ENCODE measurements around the gene PDGFRB.
A peak's percentile ranks its signal among the peaks of the same experiment; 100 is the strongest.

Gene PDGFRB

GRCh38 chr5:150077996-150078801, 77.4 kb downstream of the PDGFRB start:
- H3K36me3 ChIP-seq (replicated peaks in 1 of 2; ENCODE audit: control insufficient read depth in 2 of 2, insufficient read depth in 2 of 2, low read length in 2 of 2), result no peaks in the 10 kb centered on the region
- H3K27me3 ChIP-seq (ENCODE audit: control insufficient read depth in 3 of 3, insufficient read depth in 3 of 3, low read depth in 1 of 3, low read length in 3 of 3), result peaks cover 0 to 54% (median 0%) of the 10 kb centered on the region in 3 experiments
- peaks cover 11 to 16% of the 10 kb centered on the region in 2 donors for H3K4me1 ChIP-seq (ENCODE audit: control insufficient read depth in 2 of 2, insufficient read depth in 1 of 2, low read depth in 1 of 2, low read length in 2 of 2)
- H3K4me2 ChIP-seq (ENCODE audit: insufficient read depth, low read length, poor library complexity, severe bottlenecking), result no peak overlapping the region
- H2AFZ ChIP-seq (ENCODE audit: low read length), result no peak overlapping the region
- no peak overlapping the region for H3K4ac ChIP-seq (ENCODE audit: low read length)
- no peak overlapping the region for H3K27ac ChIP-seq (replicated peaks; ENCODE audit: low read length)
- no peak overlapping the region for H2BK15ac ChIP-seq (ENCODE audit: low read length)
- no peak overlapping the region for H3K14ac ChIP-seq (ENCODE audit: low read length)
- H2BK5ac ChIP-seq (ENCODE audit: low read length), result no peak overlapping the region
- no peaks in the 10 kb centered on the region for H3K79me1 ChIP-seq (ENCODE audit: low read depth, low read length)
- H3K9me3 ChIP-seq (replicated peaks in 1 of 2; ENCODE audit: control insufficient read depth in 2 of 2, insufficient read depth in 1 of 2, low read depth in 1 of 2, low read length in 2 of 2), result no peaks in the 10 kb centered on the region
- no peak for DNase-seq (ENCODE audit: low spot score)
- peak overlapping the region; percentile 28 for H2AK5ac ChIP-seq (ENCODE audit: low read depth, low read length)
- no peak overlapping the region for H4K8ac ChIP-seq (ENCODE audit: low read depth, low read length)
- no CpG with 5 or more reads among the region's 8 CpGs for WGBS, 2 donors (ENCODE audit: extremely low coverage in 2 of 2, insufficient read length in 2 of 2, insufficient replicate concordance in 1 of 2)
- no peak overlapping the region for H4K91ac ChIP-seq (ENCODE audit: low read depth, low read length, poor library complexity)
- H3K18ac ChIP-seq (ENCODE audit: low read length), result peak overlapping the region; percentile 51
- H3K9ac ChIP-seq (ENCODE audit: low read depth, low read length, poor library complexity), result peak overlapping the region; percentile 9
- H3K23ac ChIP-seq (ENCODE audit: low read depth, low read length, poor library complexity), result peak overlapping the region; percentile 8
- no peak overlapping the region for H2BK120ac ChIP-seq (ENCODE audit: low read depth, low read length)
- no peak overlapping the region for H3K4me3 ChIP-seq (ENCODE audit: low read length in 2 of 2)
- H2BK12ac ChIP-seq (ENCODE audit: low read length), result no peak overlapping the region

- Histone ChIP-seq H3K4me1 (ENCODE audit: control insufficient read depth in 2 of 2, insufficient read depth in 1 of 2, low read depth in 1 of 2, low read length in 2 of 2) (peaks cover 5 to 9% of the 10 kb centered on the region in 2 donors), H3K9me3 (replicated peaks in 1 of 2; ENCODE audit: control insufficient read depth in 2 of 2, insufficient read depth in 1 of 2, low read depth in 1 of 2, low read length in 2 of 2) (no peaks in the 10 kb centered on the region), H4K8ac (ENCODE audit: low read depth, low read length) (no peak overlapping the region), H3K4me2 (ENCODE audit: insufficient read depth, low read length, poor library complexity, severe bottlenecking) (no peak overlapping the region), H2AFZ (ENCODE audit: low read length) (no peak overlapping the region), H2BK120ac (ENCODE audit: low read depth, low read length) (no peak overlapping the region), H2BK5ac (ENCODE audit: low read length) (no peak overlapping the region), H3K27me3 (ENCODE audit: control insufficient read depth in 3 of 3, insufficient read depth in 3 of 3, low read depth in 1 of 3, low read length in 3 of 3) (peaks cover 0 to 63% (median 0%) of the 10 kb centered on the region in 3 experiments), H2BK15ac (ENCODE audit: low read length) (no peak overlapping the region), H2AK5ac (ENCODE audit: low read depth, low read length) (no peak overlapping the region), H3K36me3 (replicated peaks in 1 of 2; ENCODE audit: control insufficient read depth in 2 of 2, insufficient read depth in 2 of 2, low read length in 2 of 2) (no peaks in the 10 kb centered on the region), H3K18ac (ENCODE audit: low read length) (no peak overlapping the region), H4K91ac (ENCODE audit: low read depth, low read length, poor library complexity) (no peak overlapping the region), H3K4ac (ENCODE audit: low read length) (no peak overlapping the region), H3K14ac (ENCODE audit: low read length) (no peak overlapping the region), H3K79me1 (ENCODE audit: low read depth, low read length) (no peaks in the 10 kb centered on the region), H3K23ac (ENCODE audit: low read depth, low read length, poor library complexity) (no peak overlapping the region), H3K27ac (replicated peaks; ENCODE audit: low read length) (no peak overlapping the region), H3K9ac (ENCODE audit: low read depth, low read length, poor library complexity) (no peak overlapping the region), H2BK12ac (ENCODE audit: low read length) (no peak overlapping the region), H3K4me3 (ENCODE audit: low read length in 2 of 2) (peak overlapping the region in 1 of 2 donors; percentile 55)
- WGBS, 2 donors (ENCODE audit: extremely low coverage in 2 of 2, insufficient read length in 2 of 2, insufficient replicate concordance in 1 of 2), result no CpG with 5 or more reads among the region's 8 CpGs
- DNase-seq (ENCODE audit: low spot score), result no peak
Measured at GRCh38 chr5:150077060-150077459, 78.6 kb downstream of the PDGFRB start.

GRCh38 chr5:150075806-150076205, 79.8 kb downstream of the PDGFRB start:
- Histone ChIP-seq H3K79me1 (ENCODE audit: low read depth, low read length) (no peaks in the 10 kb centered on the region), H2BK120ac (ENCODE audit: low read depth, low read length) (no peak overlapping the region), H3K9me3 (replicated peaks in 1 of 2; ENCODE audit: control insufficient read depth in 2 of 2, insufficient read depth in 1 of 2, low read depth in 1 of 2, low read length in 2 of 2) (no peaks in the 10 kb centered on the region), H3K4me1 (ENCODE audit: control insufficient read depth in 2 of 2, insufficient read depth in 1 of 2, low read depth in 1 of 2, low read length in 2 of 2) (peaks cover 0 to 3% of the 10 kb centered on the region in 2 donors), H2BK5ac (ENCODE audit: low read length) (no peak overlapping the region), H2BK12ac (ENCODE audit: low read length) (no peak overlapping the region), H2BK15ac (ENCODE audit: low read length) (no peak overlapping the region), H3K23ac (ENCODE audit: low read depth, low read length, poor library complexity) (no peak overlapping the region), H4K91ac (ENCODE audit: low read depth, low read length, poor library complexity) (no peak overlapping the region), H3K27me3 (ENCODE audit: control insufficient read depth in 3 of 3, insufficient read depth in 3 of 3, low read depth in 1 of 3, low read length in 3 of 3) (peaks cover 0 to 75% (median 0%) of the 10 kb centered on the region in 3 experiments), H3K4me2 (ENCODE audit: insufficient read depth, low read length, poor library complexity, severe bottlenecking) (no peak overlapping the region), H3K4ac (ENCODE audit: low read length) (no peak overlapping the region), H3K4me3 (ENCODE audit: low read length in 2 of 2) (no peak overlapping the region), H3K27ac (replicated peaks; ENCODE audit: low read length) (no peak overlapping the region), H3K18ac (ENCODE audit: low read length) (peak overlapping the region; percentile 9), H3K9ac (ENCODE audit: low read depth, low read length, poor library complexity) (no peak overlapping the region), H4K8ac (ENCODE audit: low read depth, low read length) (no peak overlapping the region), H3K36me3 (replicated peaks in 1 of 2; ENCODE audit: control insufficient read depth in 2 of 2, insufficient read depth in 2 of 2, low read length in 2 of 2) (no peaks in the 10 kb centered on the region), H2AFZ (ENCODE audit: low read length) (no peak overlapping the region), H2AK5ac (ENCODE audit: low read depth, low read length) (no peak overlapping the region), H3K14ac (ENCODE audit: low read length) (no peak overlapping the region)
- DNase-seq (ENCODE audit: low spot score), result no peak
- WGBS, 2 donors (ENCODE audit: extremely low coverage in 2 of 2, insufficient read length in 2 of 2, insufficient replicate concordance in 1 of 2), result no CpG with 5 or more reads among the region's 4 CpGs

GRCh38 chr5:150075233-150075632, 80.4 kb downstream of the PDGFRB start:
- no peak overlapping the region for H3K18ac ChIP-seq (ENCODE audit: low read length)
- no peak overlapping the region for H3K9ac ChIP-seq (ENCODE audit: low read depth, low read length, poor library complexity)
- WGBS, 2 donors (ENCODE audit: extremely low coverage in 2 of 2, insufficient read length in 2 of 2, insufficient replicate concordance in 1 of 2), result no CpG with 5 or more reads among the region's 4 CpGs
- no peak for DNase-seq (ENCODE audit: low spot score)
- H2BK12ac ChIP-seq (ENCODE audit: low read length), result no peak overlapping the region
- no peak overlapping the region for H3K4ac ChIP-seq (ENCODE audit: low read length)
- H2AK5ac ChIP-seq (ENCODE audit: low read depth, low read length), result no peak overlapping the region
- no peak overlapping the region for H2AFZ ChIP-seq (ENCODE audit: low read length)
- no peak overlapping the region for H2BK5ac ChIP-seq (ENCODE audit: low read length)
- no peaks in the 10 kb centered on the region for H3K79me1 ChIP-seq (ENCODE audit: low read depth, low read length)
- no peak overlapping the region for H3K4me2 ChIP-seq (ENCODE audit: insufficient read depth, low read length, poor library complexity, severe bottlenecking)
- peaks cover 0 to 74% (median 0%) of the 10 kb centered on the region in 3 experiments for H3K27me3 ChIP-seq (ENCODE audit: control insufficient read depth in 3 of 3, insufficient read depth in 3 of 3, low read depth in 1 of 3, low read length in 3 of 3)
- H4K8ac ChIP-seq (ENCODE audit: low read depth, low read length), result no peak overlapping the region
- H3K27ac ChIP-seq (replicated peaks; ENCODE audit: low read length), result no peak overlapping the region
- H3K14ac ChIP-seq (ENCODE audit: low read length), result no peak overlapping the region
- no peak overlapping the region for H4K91ac ChIP-seq (ENCODE audit: low read depth, low read length, poor library complexity)
- no peak overlapping the region for H2BK120ac ChIP-seq (ENCODE audit: low read depth, low read length)
- H3K4me1 ChIP-seq (ENCODE audit: control insufficient read depth in 2 of 2, insufficient read depth in 1 of 2, low read depth in 1 of 2, low read length in 2 of 2), result no peaks in the 10 kb centered on the region
- H3K4me3 ChIP-seq (ENCODE audit: low read length in 2 of 2), result no peak overlapping the region
- H3K23ac ChIP-seq (ENCODE audit: low read depth, low read length, poor library complexity), result no peak overlapping the region
- H3K9me3 ChIP-seq (replicated peaks in 1 of 2; ENCODE audit: control insufficient read depth in 2 of 2, insufficient read depth in 1 of 2, low read depth in 1 of 2, low read length in 2 of 2), result no peaks in the 10 kb centered on the region
- H2BK15ac ChIP-seq (ENCODE audit: low read length), result no peak overlapping the region
- no peaks in the 10 kb centered on the region for H3K36me3 ChIP-seq (replicated peaks in 1 of 2; ENCODE audit: control insufficient read depth in 2 of 2, insufficient read depth in 2 of 2, low read length in 2 of 2)

All from neuronal stem cell (in vitro differentiated cells).